SK-N-SH treated with all-trans-retinoic acid at 6 μM for 48 hours (cell line): Measurements from ENCODE around the gene OR2B2.

ENCODE experiments used
- ARNTL ChIP-seq: fragments of 450-650 bp; formaldehyde crosslinking; IDR thresholded peaks from 2 replicates; pipeline ENCODE4 v1.5.0; 2020; ENCODE audit warnings: low read depth, mild to moderate bottlenecking, moderate library complexity, borderline replicate concordance
- CSDC2 ChIP-seq: fragments of 250-450 bp; sonication (Bioruptor Pico); IDR thresholded peaks from 2 replicates; pipeline ENCODE4 v1.5.0; 2020; ENCODE audit warnings: mild to moderate bottlenecking, moderate library complexity
- CSRNP3 ChIP-seq: fragments of 250-450 bp; sonication (Bioruptor Pico); IDR thresholded peaks from 2 replicates; pipeline ENCODE4 v1.5.1; 2021; ENCODE audit warnings: mild to moderate bottlenecking, moderate library complexity
- ESRRG ChIP-seq: fragments of 250-450 bp; sonication (Bioruptor Pico); IDR thresholded peaks from 2 replicates; pipeline ENCODE4 v1.6.1; 2021; ENCODE audit warnings: mild to moderate bottlenecking
- PATZ1 ChIP-seq: fragments of 250-450 bp; sonication (Bioruptor Pico); IDR thresholded peaks from 2 replicates; pipeline ENCODE4 v1.8.0; 2020; ENCODE audit warnings: mild to moderate bottlenecking, moderate library complexity, borderline replicate concordance
- TCF4 ChIP-seq: fragments of 250-450 bp; sonication (Bioruptor Pico); IDR thresholded peaks from 2 replicates; pipeline ENCODE4 v1.8.0; 2021; ENCODE audit warnings: mild to moderate bottlenecking, moderate library complexity, borderline replicate concordance
- TOX ChIP-seq: fragments of 250-450 bp; sonication (Bioruptor Pico); IDR thresholded peaks from 2 replicates; pipeline ENCODE4 v1.8.0; 2021; ENCODE audit warnings: mild to moderate bottlenecking, moderate library complexity, borderline replicate concordance
- ZNF565 ChIP-seq: fragments of 450-650 bp; formaldehyde crosslinking; conservative IDR thresholded peaks from 2 replicates; pipeline ENCODE4 v1.5.0; 2020; ENCODE audit warnings: low read depth, mild to moderate bottlenecking, moderate library complexity

GRCh38 chr6:27870291-27870870, 41.8 kb downstream of the OR2B2 start:
- TF ChIP-seq CSRNP3 (CRISPR knock-in tag) (no peak), CSDC2 (CRISPR knock-in tag) (no peak), ESRRG (CRISPR knock-in tag) (no peak), PATZ1 (no peak), ZNF565 (no peak), ARNTL (CRISPR knock-in tag) (no peak), TOX (no peak), TCF4 (CRISPR knock-in tag) (no peak)
